Body of pancreas (tissue), 4 donors: Measurements from ENCODE around the gene DNAH3. TPM values are rescaled to one million over a fixed set of nuclear protein-coding genes. Genes with fewer than 3 reads are reported as not detected.

Experiments
- ATAC-seq: fragments of 150-250 bp; one replicate; pipeline ENCODE4 v1.9.1; 2016
- DNase-seq, 4 donors: peaks; one replicate each; pipeline ENCODE4 v3.0.0-alpha.2; 2019
- H3K27ac ChIP-seq, 4 donors: fragments of 200-600 bp; sonication (generic); 1 replicate in 3 of 4; 2 replicates in 1 of 4; pipeline versions ENCODE4 v1.5.1 to v1.6.1; 2016 to 2019; ENCODE audit warnings: mild to moderate bottlenecking in 1 of 4, mixed read lengths in 1 of 4, moderate library complexity in 1 of 4
- H3K27me3 ChIP-seq, 2 donors: fragments of 200-600 bp; sonication (generic); one replicate each; pipeline ENCODE4 v1.6.0; 2016; ENCODE audit warnings: mild to moderate bottlenecking in 1 of 2
- H3K36me3 ChIP-seq, 2 donors: fragments of 200-600 bp; sonication (generic); replicated peaks in 1 of 2; 2 replicates each; pipeline ENCODE4 v1.5.1; 2016; ENCODE audit warnings: low read depth in 2 of 2; ENCODE audit not compliant: insufficient read depth in 1 of 2
- H3K4me1 ChIP-seq: fragments of 200-600 bp; sonication (generic); one replicate; pipeline ENCODE4 v1.6.0; 2016
- H3K4me3 ChIP-seq, 2 donors: fragments of 200-600 bp; sonication (generic); 1 replicate in 1 of 2; 2 replicates in 1 of 2; pipeline ENCODE4 v1.5.1; 2016 to 2019
- H3K9me3 ChIP-seq, 3 donors: fragments of 200-600 bp; sonication (generic); 1 replicate in 2 of 3; 2 replicates in 1 of 3; pipeline ENCODE4 v1.5.1; 2016
- CTCF ChIP-seq, 7 experiments: fragments of 450-650 bp in 4 of 7; fragments of 200-600 bp in 3 of 7; sonication (generic) in 3 of 7; IDR thresholded peaks; one replicate each; pipeline ENCODE4 v1.5.1; 2016 to 2019; ENCODE audit warnings: antibody characterized with exemption in 7 of 7
- POLR2A ChIP-seq, 3 donors: fragments of 450-650 bp; IDR thresholded peaks; one replicate each; pipeline ENCODE4 v1.6.1; 2016; ENCODE audit warnings: antibody characterized with exemption in 3 of 3, mild to moderate bottlenecking in 2 of 3
- WGBS, 2 donors: methylation state at CpG; one replicate each; pipeline ENCODE4 v1.1.5; 2017; 5-methylcytosine and 5-hydroxymethylcytosine counted together
- intact Hi-C: fragments of 100-400 bp; cut with DNase I; formaldehyde crosslinking; loops from one replicate; pipeline ENCODE4 v1.15.1; 2023
- total RNA-seq, 2 donors: library from RNA; depleted of rRNA; stranded (reverse); fragments of >200 nt; gene quantifications; one replicate each; pipeline ENCODE4 v1.1.0, GENCODE V29; 2016

Gene DNAH3
- total RNA-seq, 2 donors from 2014 or later = not detected

- 52 to 64% methylated on average over 3 of the region's 3 CpGs for WGBS, 2 donors
These were observed 181.9 kb downstream of the DNAH3 start for GRCh38 chr16:20968765-20969164.

GRCh38 chr16:20960899-20961298 lies 189.7 kb downstream of the DNAH3 start:
- Histone ChIP-seq H3K4me3 (no peak overlapping the region), H3K9me3 (no peaks in the 10 kb centered on the region), H3K27ac (no peak overlapping the region), H3K4me1 (no peaks in the 10 kb centered on the region), H3K27me3 (no peaks in the 10 kb centered on the region), H3K36me3 (no peaks in the 10 kb centered on the region)
- intact Hi-C loops = no loop called here
- ATAC-seq = no peak
- TF ChIP-seq POLR2A (IDR thresholded peaks at IDR 0.05) (no peak), CTCF (IDR thresholded peaks at IDR 0.05) (no peak)
- 59 to 72% methylated on average over 5 of the region's 5 CpGs for WGBS, 2 donors
- DNase-seq = no peak

More at GRCh38 chr16:20968765-20969164, 181.9 kb downstream of the DNAH3 start:
- no peak overlapping the region for H3K27ac ChIP-seq
- no peaks in the 10 kb centered on the region for H3K9me3 ChIP-seq
- no peaks in the 10 kb centered on the region for H3K36me3 ChIP-seq
- DNase-seq = no peak
- TF ChIP-seq POLR2A (IDR thresholded peaks at IDR 0.05) (no peak), CTCF (IDR thresholded peaks at IDR 0.05) (no peak)
- H3K4me3 ChIP-seq = no peak overlapping the region
- ATAC-seq = no peak
- H3K4me1 ChIP-seq = no peaks in the 10 kb centered on the region
- intact Hi-C loops = no loop called here
- no peaks in the 10 kb centered on the region for H3K27me3 ChIP-seq

GRCh38 chr16:20957153-20957552 lies 193.5 kb downstream of the DNAH3 start:
- DNase-seq (no peak), ATAC-seq (no peak)
- Histone ChIP-seq H3K36me3 (no peaks in the 10 kb centered on the region), H3K4me1 (no peaks in the 10 kb centered on the region), H3K9me3 (no peaks in the 10 kb centered on the region), H3K27ac (no peak overlapping the region), H3K4me3 (no peak overlapping the region), H3K27me3 (no peaks in the 10 kb centered on the region)
- 71 to 86% methylated on average over 3 of the region's 3 CpGs for WGBS, 2 donors
- intact Hi-C loops = no loop called here
- TF ChIP-seq CTCF (IDR thresholded peaks at IDR 0.05) (no peak), POLR2A (IDR thresholded peaks at IDR 0.05) (no peak)

GRCh38 chr16:20956319-20956718 lies 194.3 kb downstream of the DNAH3 start:
- Histone ChIP-seq H3K27ac (no peak overlapping the region), H3K9me3 (no peaks in the 10 kb centered on the region), H3K4me1 (no peaks in the 10 kb centered on the region), H3K36me3 (no peaks in the 10 kb centered on the region), H3K4me3 (no peak overlapping the region), H3K27me3 (no peaks in the 10 kb centered on the region)
- no peak for DNase-seq
- no peak for ATAC-seq
- WGBS, 2 donors = 65 to 72% methylated on average over 3 of the region's 3 CpGs
- intact Hi-C loops = no loop called here
- TF ChIP-seq POLR2A (IDR thresholded peaks at IDR 0.05) (no peak), CTCF (IDR thresholded peaks at IDR 0.05) (no peak)

GRCh38 chr16:20954574-20954973 lies 196.1 kb downstream of the DNAH3 start:
- 84 to 86% methylated on average over 11 of the region's 11 CpGs for WGBS, 2 donors
- H3K36me3 ChIP-seq = no peaks in the 10 kb centered on the region
- ATAC-seq (no peak), DNase-seq (no peak)
- no peaks in the 10 kb centered on the region for H3K27me3 ChIP-seq
- intact Hi-C loops = no loop called here
- H3K4me1 ChIP-seq = no peaks in the 10 kb centered on the region
- no peaks in the 10 kb centered on the region for H3K9me3 ChIP-seq
- TF ChIP-seq CTCF (IDR thresholded peaks at IDR 0.05) = no peak
- TF ChIP-seq POLR2A (IDR thresholded peaks at IDR 0.05) = no peak
- no peak overlapping the region for H3K4me3 ChIP-seq
- H3K27ac ChIP-seq = no peak overlapping the region
